K562 (cell line): ENCODE results near the gene GPR152. TPM values are rescaled to one million over a fixed set of nuclear protein-coding genes. Genes with fewer than 3 reads are reported as not detected.
A peak's percentile ranks its signal among the peaks of the same experiment; 100 is the strongest.

ENCODE experiments used
- ATAC-seq: fragments of 200-7000 bp; cut with Tn5 transposase; 3 replicates; pipeline ENCODE4 v1.9.1; 2020; ENCODE audit warnings: moderate library complexity
- BruUV-seq: library from RNA; stranded (reverse); fragments of 400-500 nt; replicated peaks from 2 replicates; lab custom pipeline; 2021; lab: Mats Ljungman, UMichigan
- CTCF ChIA-PET: fragments of 300-600 bp; formaldehyde crosslinking; extraction: SDS; loops from one replicate; lab custom pipeline; 2021; ENCODE audit warnings: low intra/inter-chr PET ratio; lab: Yijun Ruan, JAX
- POLR2A ChIA-PET: fragments of 300-600, 350-650 bp; sonication (Branson Sonifier 250); formaldehyde crosslinking; extraction: SDS; loops from one replicate; lab custom pipeline; 2021; ENCODE audit warnings: antibody characterized with exemption, inconsistent platforms; lab: Yijun Ruan, JAX
- DNase-seq, 4 experiments: peaks; one replicate each; pipeline versions ENCODE4 v3.0.0 to v3.0.0-alpha.2; 2011 to 2018; ENCODE audit warnings: low spot score in 3 of 4, mixed read lengths in 3 of 4; ENCODE audit errors: extremely low read depth in 1 of 4
- FAIRE-seq: peaks from 2 replicates; lab custom pipeline; 2011; peaks lifted over from hg19 to GRCh38; lab: Jason Lieb, UNC
- H2AFZ ChIP-seq: 2 replicates; pipeline ENCODE4 v1.6.0; 2011; ENCODE audit warnings: low read depth, low read length, control low read depth, inconsistent platforms
- H3K27ac ChIP-seq: fragments of 200-600 bp; 3 replicates; pipeline ENCODE4 v1.8.0; 2011; ENCODE audit warnings: low read depth, mild to moderate bottlenecking, control low read depth, inconsistent platforms, low read length, moderate library complexity, mixed read lengths; ENCODE audit errors: extremely low read depth
- H3K27me3 ChIP-seq, 2 experiments: fragments of 300-600 bp in 1 of 2; 2 replicates in 1 of 2; 3 replicates in 1 of 2; pipeline versions ENCODE4 v1.6.0 to v1.8.0; 2011; ENCODE audit warnings: inconsistent platforms in 2 of 2, low read length in 2 of 2, mild to moderate bottlenecking in 1 of 2, mixed read lengths in 1 of 2, moderate library complexity in 1 of 2; ENCODE audit not compliant: control insufficient read depth in 2 of 2, insufficient read depth in 2 of 2
- H3K36me3 ChIP-seq: fragments of 300-600 bp; 3 replicates; pipeline ENCODE4 v1.8.0; 2011; ENCODE audit warnings: mild to moderate bottlenecking, low read length, inconsistent platforms; ENCODE audit not compliant: control insufficient read depth, insufficient read depth
- H3K4me1 ChIP-seq, 2 experiments: fragments of 200-600 bp in 1 of 2; replicated peaks in 1 of 2; 2 replicates in 1 of 2; 3 replicates in 1 of 2; pipeline versions ENCODE4 v1.5.1 to v1.8.0; 2011; ENCODE audit warnings: inconsistent platforms in 2 of 2, low read length in 2 of 2, mild to moderate bottlenecking in 1 of 2, mixed read lengths in 1 of 2, moderate library complexity in 1 of 2; ENCODE audit not compliant: control insufficient read depth in 2 of 2, insufficient read depth in 2 of 2
- H3K4me2 ChIP-seq: 2 replicates; pipeline ENCODE4 v1.6.1; 2011; ENCODE audit warnings: low read length, control low read depth, inconsistent platforms, mixed read lengths; ENCODE audit not compliant: insufficient read depth
- H3K4me3 ChIP-seq: fragments of 200-600 bp; sonication (generic), shearing (Covaris generic); 2 replicates; pipeline ENCODE4 v1.5.1; 2016; ENCODE audit warnings: control low read depth, inconsistent platforms
- H3K79me2 ChIP-seq: fragments of 200-600 bp; 3 replicates; pipeline ENCODE4 v1.8.0; 2011; ENCODE audit warnings: low read length, inconsistent platforms; ENCODE audit not compliant: control insufficient read depth, insufficient read depth
- H3K9ac ChIP-seq, 2 experiments: 2 replicates each; pipeline versions ENCODE4 v1.6.0 to v1.6.1; 2011; ENCODE audit warnings: low read depth in 2 of 2, low read length in 2 of 2, control low read depth in 1 of 2, inconsistent platforms in 1 of 2, mild to moderate bottlenecking in 1 of 2, mixed read lengths in 1 of 2; ENCODE audit not compliant: insufficient read depth in 1 of 2
- H3K9me1 ChIP-seq: one replicate; pipeline ENCODE4 v1.6.0; 2011; ENCODE audit warnings: inconsistent platforms, mild to moderate bottlenecking, low read length, moderate library complexity; ENCODE audit not compliant: control insufficient read depth, insufficient read depth
- H3K9me3 ChIP-seq: replicated peaks from 2 replicates; pipeline ENCODE4 v1.5.1; 2011; ENCODE audit warnings: low read depth, low read length, inconsistent platforms; ENCODE audit not compliant: control insufficient read depth, insufficient read depth
- H4K20me1 ChIP-seq: replicated peaks from 2 replicates; pipeline ENCODE4 v1.6.1; 2011; ENCODE audit warnings: low read length, inconsistent platforms, mixed read lengths; ENCODE audit not compliant: control insufficient read depth, insufficient read depth
- ARHGAP35 ChIP-seq: fragments of 450-650 bp; IDR thresholded peaks from 2 replicates; pipeline ENCODE4 v1.6.1; 2018; ENCODE audit not compliant: partially characterized antibody
- POLR2G ChIP-seq: fragments of 200-400 bp; formaldehyde crosslinking; IDR thresholded peaks from 2 replicates; pipeline ENCODE4 v1.6.1; 2017; ENCODE audit warnings: low read depth, mild to moderate bottlenecking, antibody characterized with exemption, low read length, moderate library complexity
- RBFOX2 ChIP-seq: fragments of 200-400 bp; formaldehyde crosslinking; IDR thresholded peaks from 2 replicates; pipeline ENCODE4 v1.6.1; 2017; ENCODE audit warnings: low read depth, mild to moderate bottlenecking, low read length, moderate library complexity
- ZFX ChIP-seq: sonication (generic); formaldehyde crosslinking; IDR thresholded peaks from 2 replicates; pipeline ENCODE4 v1.8.0; 2022; ENCODE audit warnings: mild to moderate bottlenecking, missing genetic modification reagents, moderate library complexity
- WGBS: fragments of 100-300 bp; shearing (Covaris generic); methylation state at CpG from one replicate; pipeline ENCODE4 v1.1.6; 2016; ENCODE audit warnings: low coverage, mixed read lengths; ENCODE audit not compliant: insufficient coverage; ENCODE audit errors: missing lambda C conversion rate; 5-methylcytosine and 5-hydroxymethylcytosine counted together
- in situ Hi-C: fragments of 300-500 bp; cut with MboI; formaldehyde crosslinking; loops from 4 replicates; pipeline ENCODE4 v1.15.0; 2018; ENCODE audit warnings: inconsistent platforms, mixed read lengths
- intact Hi-C: fragments of 100-400 bp; cut with micrococcal nuclease; formaldehyde crosslinking; loops from 2 replicates; pipeline ENCODE4 v1.14.2; 2022
- polyA plus RNA-seq, 8 experiments: library from polyadenylated mRNA; depleted of rRNA in 4 of 8; stranded (reverse) in 5 of 8; unstranded in 3 of 8; fragments of >200 nt; fragmentation: Nextera tagmentation in 2 of 8; fragmentation: Illumina TruSeq in 1 of 8; extraction: Ambion mirVana in 2 of 8; extraction: Trizol in 1 of 8; gene quantifications; 2 replicates each; pipeline versions ENCODE4 v1.2.1 to v1.2.3, GENCODE V29; 2011 to 2014; ENCODE audit warnings: inconsistent platforms in 1 of 8, missing spikeins in 1 of 8
- total RNA-seq, 7 experiments: library from RNA; depleted of rRNA in 6 of 7; stranded (reverse); fragments of >200 nt in 6 of 7; fragmentation: Illumina TruSeq in 2 of 7; extraction: Trizol in 2 of 7; gene quantifications; 2 replicates each; pipeline versions ENCODE4 v1.2.1 to v1.2.3, GENCODE V29; 2011 to 2021; ENCODE audit warnings: low replicate concordance in 1 of 7

The GPR152 gene
- total and polyA plus RNA-seq, 9 of the 15 experiments (the other 6 are each of a cell fraction or from before 2014, with no cell fraction given): not detected

DNA sequence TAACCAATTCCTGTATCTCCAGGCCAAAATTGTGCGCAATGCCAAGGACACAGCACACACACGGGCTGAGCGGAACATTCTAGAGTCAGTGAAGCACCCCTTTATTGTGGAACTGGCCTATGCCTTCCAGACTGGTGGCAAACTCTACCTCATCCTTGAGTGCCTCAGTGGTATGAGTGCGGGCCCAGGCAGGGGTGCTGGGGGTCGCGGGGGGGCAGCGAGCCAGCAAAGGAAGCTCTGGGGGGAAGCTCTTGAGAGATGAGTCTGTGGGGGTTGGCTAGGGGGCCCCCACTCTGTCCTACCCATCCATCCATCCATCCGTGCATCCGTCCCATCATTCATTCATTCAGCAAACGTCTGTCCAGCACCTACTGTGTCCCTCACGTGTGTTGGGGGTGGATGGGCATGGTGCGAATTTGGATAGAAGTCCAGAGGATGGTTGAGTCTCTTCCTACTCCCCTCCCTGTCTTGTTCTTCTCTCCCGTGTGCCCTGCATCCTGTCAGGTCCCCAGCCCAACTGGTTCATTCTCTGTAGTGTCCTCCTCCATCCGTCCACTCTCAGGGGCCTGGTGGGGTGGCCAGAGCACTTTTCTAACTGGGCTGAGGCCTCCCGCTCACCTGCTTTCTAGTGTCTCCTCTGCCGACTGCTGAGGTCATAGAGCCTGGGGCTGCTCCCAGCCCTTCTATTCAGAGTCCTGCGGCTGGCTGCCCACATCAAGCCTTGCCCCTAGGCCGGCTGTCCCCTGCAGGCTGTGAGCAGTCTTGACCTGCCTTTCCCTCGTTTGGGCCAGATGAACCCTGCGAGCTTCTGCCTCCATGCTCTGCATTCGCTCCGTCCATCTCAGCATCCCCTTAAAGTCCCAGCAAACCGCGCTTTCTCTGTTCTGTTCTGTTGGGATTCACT is 20.9 kb downstream of the GPR152 start:
- POLR2A ChIA-PET: interaction anchor here (1.1 to 3.6 kb wide), 2 partner anchors 6 to 10 kb away, joined by 3 to 21 read pairs; partner anchors contain the start of gene PTPRCAP
- Histone ChIP-seq H3K27ac (no peak overlapping the region), H3K9ac (peak overlapping the region in 1 of 2 experiments; percentile 48; a peak in 1 of 4 replicates), H3K36me3 (peaks cover 70% of the 10 kb centered on the region; the same call in 2 of the 3 replicates), H3K27me3 (no peaks in the 10 kb centered on the region), H3K9me1 (peaks cover 7% of the 10 kb centered on the region), H2AFZ (no peak overlapping the region), H3K4me2 (no peak overlapping the region), H3K4me3 (no peak overlapping the region), H4K20me1 (no peaks in the 10 kb centered on the region), H3K4me1 (peaks cover 22 to 62% of the 10 kb centered on the region in 2 experiments), H3K79me2 (peaks cover 25% of the 10 kb centered on the region), H3K9me3 (no peaks in the 10 kb centered on the region)
- CTCF ChIA-PET: no interaction called here
- TF ChIP-seq ARHGAP35 (no peak), RBFOX2 (peak; percentile 9; the same call in 1 of the 2 replicates), ZFX (no peak), POLR2G (0 out of 2 replicates have a peak, but pooled peaks have one; percentile 31)
- intact Hi-C loops (no loop called here), in situ Hi-C loops (no loop called here)
- WGBS: 93% methylated on average over 22 of the region's 24 CpGs
- BruUV-seq: no TSS peak
- DNase-seq: no peak
- no peak for ATAC-seq
- no peak for FAIRE-seq
